HK-2 (cell line): ENCODE results near the gene C9orf72.

Source experiments
- DNase-seq: peaks from one replicate; pipeline ENCODE4 v3.0.0-alpha.2; 2018; ENCODE audit not compliant: unreplicated experiment

The C9orf72 gene

DNA sequence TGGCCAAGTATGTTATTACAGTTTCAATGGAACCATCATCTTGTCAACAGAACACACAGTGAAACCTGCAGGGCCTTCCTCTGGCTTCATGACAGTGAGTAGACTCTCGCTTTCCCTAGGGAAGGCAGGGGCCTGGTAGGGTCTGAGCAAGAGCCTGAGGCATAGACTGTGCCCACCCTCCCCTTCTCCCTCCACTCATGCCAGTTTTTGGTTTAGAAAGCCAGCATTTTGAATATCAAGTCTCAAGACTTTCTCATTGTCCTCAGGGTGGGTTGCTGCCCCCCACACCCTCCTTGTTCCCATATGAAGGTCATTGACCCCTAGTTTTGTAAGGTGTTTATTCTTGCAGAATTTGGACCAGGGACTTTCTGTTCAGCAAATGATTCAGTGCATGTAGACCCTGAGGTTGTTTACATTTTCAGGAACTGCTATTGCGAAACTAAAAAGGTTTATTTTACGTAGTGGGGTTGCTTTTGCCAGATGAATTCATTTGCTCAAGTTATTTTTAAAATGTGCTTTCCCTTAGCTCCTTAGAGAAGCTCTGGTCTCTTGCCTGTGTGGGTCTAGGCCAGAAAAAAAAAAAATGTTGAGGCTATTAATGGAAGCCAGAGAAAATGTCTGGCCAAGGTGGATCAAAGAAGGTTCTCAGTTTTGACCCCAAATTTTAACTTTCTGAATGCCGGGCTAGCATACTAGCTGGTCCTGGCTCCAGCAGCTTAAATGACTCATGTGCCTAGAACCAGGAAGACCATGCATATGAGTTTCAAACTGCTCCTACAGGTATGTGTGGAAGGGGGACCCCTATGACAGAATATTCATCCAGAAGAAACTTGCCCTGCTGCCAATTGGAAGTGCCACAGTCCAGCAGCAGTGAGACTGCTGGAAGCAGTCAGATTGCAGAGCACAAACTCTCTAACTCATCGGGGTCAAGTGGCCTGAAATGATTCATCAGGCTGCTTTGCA, 33.5 kb downstream of the C9orf72 start:
- no peak for DNase-seq

- DNase-seq: no peak
Observed at GRCh38 chr9:27538647-27539046, 34.6 kb downstream of the C9orf72 start.

DNA sequence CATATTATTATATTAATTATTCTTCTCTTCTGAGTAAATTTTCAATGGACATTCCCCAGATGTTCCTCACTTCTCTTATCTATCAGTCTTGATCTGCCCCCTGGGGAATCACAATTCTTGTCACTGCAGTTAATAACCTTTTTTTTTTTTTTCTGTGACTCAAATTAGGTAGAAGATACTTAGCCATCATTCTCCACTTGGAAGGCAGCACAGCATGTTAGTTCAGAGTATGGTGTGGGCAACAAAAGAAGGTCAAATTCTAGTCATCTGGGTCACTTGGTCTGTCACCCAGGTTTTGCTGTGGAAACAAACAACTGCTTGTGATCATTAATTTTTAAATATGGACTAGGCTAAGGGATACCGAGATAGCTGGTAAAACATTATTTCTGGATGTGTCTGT, 35.5 kb downstream of the C9orf72 start:
- DNase-seq: no peak

DNA sequence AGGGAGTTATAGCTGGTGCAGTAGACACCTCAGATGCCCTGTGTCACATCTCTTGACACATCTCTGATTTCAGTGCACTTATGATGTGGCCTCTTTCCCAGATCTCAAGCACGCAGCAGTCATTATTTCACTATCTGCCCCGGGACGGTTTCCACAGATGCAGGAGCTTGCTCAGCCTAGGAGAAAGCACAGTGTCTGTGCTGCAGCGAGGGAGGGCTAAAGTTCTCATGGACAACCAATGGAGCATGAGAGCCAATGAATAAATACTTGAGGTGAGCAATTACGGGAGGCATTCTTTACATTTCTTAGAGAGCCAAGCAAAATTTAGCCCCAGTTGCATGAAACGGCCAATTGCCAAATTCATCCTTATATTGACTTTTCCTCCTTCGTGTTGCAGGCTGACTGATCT, 36.2 kb downstream of the C9orf72 start:
- no peak for DNase-seq

- DNase-seq: no peak
Observed at GRCh38 chr9:27536168-27536567, 37.1 kb downstream of the C9orf72 start.

- DNase-seq: no peak
Observed at GRCh38 chr9:27535701-27536118, 37.6 kb downstream of the C9orf72 start.

DNA sequence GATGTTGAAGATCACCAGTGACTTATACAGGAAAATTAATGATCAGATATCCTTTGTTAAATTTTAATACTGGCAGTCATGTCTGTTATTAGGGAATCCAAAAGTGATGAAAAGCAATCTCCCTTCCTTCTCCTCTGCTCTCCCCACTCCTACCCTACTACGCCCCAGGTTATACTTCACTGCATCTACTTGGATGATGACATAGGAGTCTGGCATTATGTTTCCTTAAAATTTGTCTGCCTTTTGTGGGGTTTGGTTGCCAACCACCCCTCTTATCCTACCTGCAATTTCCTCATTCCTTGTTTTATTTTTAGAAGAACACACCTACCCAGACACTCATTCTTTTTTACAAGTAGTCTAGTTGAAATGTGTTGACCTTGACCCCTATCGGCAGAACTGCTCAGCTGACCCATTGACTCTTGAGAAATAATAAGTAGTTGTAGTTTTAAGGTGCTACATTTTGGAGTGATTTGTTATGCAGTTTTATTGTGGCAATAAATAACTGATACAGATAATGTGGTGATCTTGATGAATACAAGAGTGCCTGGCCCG, 38.5 kb downstream of the C9orf72 start:
- DNase-seq: no peak

GRCh38 chr9:27534131-27534530, 39.1 kb downstream of the C9orf72 start:
- no peak for DNase-seq

DNA sequence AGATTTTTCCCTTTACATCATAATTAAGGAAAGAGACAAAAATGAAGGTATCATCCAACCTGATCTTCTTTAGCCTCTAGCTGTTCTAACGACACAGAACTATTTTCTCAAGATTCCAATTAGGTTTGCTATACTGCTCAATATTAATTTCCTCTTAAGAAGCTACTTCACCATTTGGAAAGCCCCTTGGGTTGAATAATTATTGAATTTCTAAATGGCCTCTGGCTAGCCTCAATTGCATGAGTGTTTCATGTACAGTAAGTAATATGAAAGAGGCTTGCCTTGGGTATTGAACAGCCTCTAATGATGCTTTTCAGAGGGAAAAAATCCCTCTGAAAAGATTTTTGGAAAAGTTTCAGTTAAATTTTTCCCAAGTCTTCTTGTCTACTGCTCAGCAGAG, 40.0 kb downstream of the C9orf72 start:
- DNase-seq: no peak

DNA sequence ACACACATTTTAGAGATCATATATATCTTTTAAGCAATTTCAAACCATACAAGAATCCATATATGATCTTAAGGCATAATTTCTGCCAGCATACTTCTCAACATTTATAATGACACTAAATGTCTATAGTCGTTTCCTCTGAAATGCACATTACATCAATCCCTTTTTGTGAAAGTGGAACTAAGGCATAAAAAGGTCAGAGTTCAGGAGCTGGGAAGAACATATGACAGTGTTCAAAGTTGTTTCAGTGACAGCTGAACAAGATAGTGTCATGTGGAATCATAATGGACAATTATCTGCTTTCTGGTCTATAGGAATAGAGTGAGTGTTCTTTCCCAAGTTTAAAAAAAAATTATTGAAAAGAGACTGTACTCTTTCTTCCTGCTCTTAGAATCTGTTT, 41.2 kb downstream of the C9orf72 start:
- DNase-seq: no peak

GRCh38 chr9:27530915-27531755, 42.1 kb downstream of the C9orf72 start:
- no peak for DNase-seq

- peak; percentile 68 for DNase-seq
Observed at GRCh38 chr9:27529316-27530278, 43.7 kb downstream of the C9orf72 start, which contains the start of gene MOB3B. MOB3B (minus strand) TSS chr9:27529814; CDS start chr9:27455550, 74,264 bp downstream.

GRCh38 chr9:27528886-27529315, 44.4 kb downstream of the C9orf72 start:
- no peak for DNase-seq

- DNase-seq: no peak
Observed at GRCh38 chr9:27528076-27528885, 45.0 kb downstream of the C9orf72 start.

- no peak for DNase-seq
Observed at GRCh38 chr9:27527702-27528075, 45.6 kb downstream of the C9orf72 start.

DNA sequence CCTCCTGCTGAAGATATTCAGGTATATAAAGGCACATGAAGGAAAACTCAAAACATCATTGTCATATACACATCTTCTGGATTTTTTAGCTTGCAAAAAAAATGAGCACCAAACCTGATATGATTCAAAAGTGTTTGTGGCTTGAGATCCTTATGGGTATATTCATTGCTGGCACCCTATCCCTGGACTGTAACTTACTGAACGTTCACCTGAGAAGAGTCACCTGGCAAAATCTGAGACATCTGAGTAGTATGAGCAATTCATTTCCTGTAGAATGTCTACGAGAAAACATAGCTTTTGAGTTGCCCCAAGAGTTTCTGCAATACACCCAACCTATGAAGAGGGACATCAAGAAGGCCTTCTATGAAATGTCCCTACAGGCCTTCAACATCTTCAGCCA, 49.0 kb downstream of the C9orf72 start, which contains the start of gene IFNK:
IFNK (plus strand) TSS at position 55 of the 400 bp plus-strand sequence; CDS start at position 102, 47 bp downstream.
- DNase-seq: no peak

- no peak for DNase-seq
Observed at GRCh38 chr9:27523141-27523540, 50.1 kb downstream of the C9orf72 start.

GRCh38 chr9:27520986-27521385, 52.3 kb downstream of the C9orf72 start:
- DNase-seq: no peak

- no peak for DNase-seq
Observed at GRCh38 chr9:27519466-27520465, 53.5 kb downstream of the C9orf72 start.
